HEK293 (cell line): Measurements from ENCODE around the gene TJP3.

Source experiments
- HIC1 ChIP-seq: fragments of 450-650 bp; formaldehyde crosslinking; IDR thresholded peaks from 2 replicates; pipeline ENCODE4 v1.5.1; 2016; ENCODE audit warnings: missing biosample characterization, missing genetic modification characterization
- HOXD13 ChIP-seq: sonication (generic); formaldehyde crosslinking; IDR thresholded peaks from 2 replicates; pipeline ENCODE4 v1.8.0; 2022; ENCODE audit warnings: missing genetic modification reagents, borderline replicate concordance
- IKZF3 ChIP-seq: fragments of 450-650 bp; IDR thresholded peaks from 2 replicates; pipeline ENCODE4 v1.5.0; 2018; ENCODE audit warnings: missing biosample characterization, mild to moderate bottlenecking, missing genetic modification characterization, moderate library complexity
- KLF10 ChIP-seq: fragments of 450-650 bp; IDR thresholded peaks from 2 replicates; pipeline ENCODE4 v1.5.1; 2018; ENCODE audit warnings: missing biosample characterization, mild to moderate bottlenecking, missing genetic modification characterization
- OVOL3 ChIP-seq: fragments of 450-650 bp; formaldehyde crosslinking; IDR thresholded peaks from 2 replicates; pipeline ENCODE4 v1.5.1; 2016; ENCODE audit warnings: missing biosample characterization, missing genetic modification characterization
- PRDM10 ChIP-seq: fragments of 450-650 bp; formaldehyde crosslinking; IDR thresholded peaks from 2 replicates; pipeline ENCODE4 v1.5.1; 2016; ENCODE audit warnings: missing biosample characterization, missing genetic modification characterization
- ZBTB6 ChIP-seq: fragments of 450-650 bp; formaldehyde crosslinking; IDR thresholded peaks from 2 replicates; pipeline ENCODE4 v1.5.1; 2017; ENCODE audit warnings: missing biosample characterization, missing genetic modification characterization
- ZBTB7A ChIP-seq: fragments of 450-650 bp; formaldehyde crosslinking; IDR thresholded peaks from 2 replicates; pipeline ENCODE4 v1.5.1; 2016; ENCODE audit warnings: low read depth, missing biosample characterization, missing genetic modification characterization
- ZFHX2 ChIP-seq: fragments of 450-650 bp; formaldehyde crosslinking; conservative IDR thresholded peaks from 2 replicates; pipeline ENCODE4 v1.5.1; 2016; ENCODE audit warnings: missing biosample characterization, missing genetic modification characterization
- ZFP41 ChIP-seq: fragments of 450-650 bp; formaldehyde crosslinking; IDR thresholded peaks from 2 replicates; pipeline ENCODE4 v1.5.1; 2016; ENCODE audit warnings: missing biosample characterization, missing genetic modification characterization, borderline replicate concordance
- ZNF140 ChIP-seq: fragments of 450-650 bp; formaldehyde crosslinking; IDR thresholded peaks from 2 replicates; pipeline ENCODE4 v1.5.1; 2016; ENCODE audit warnings: missing biosample characterization, missing genetic modification characterization
- ZNF146 ChIP-seq: fragments of 450-650 bp; formaldehyde crosslinking; IDR thresholded peaks from 2 replicates; pipeline ENCODE4 v1.5.1; 2016; ENCODE audit warnings: missing biosample characterization, missing genetic modification characterization
- ZNF335 ChIP-seq: fragments of 450-650 bp; formaldehyde crosslinking; conservative IDR thresholded peaks from 2 replicates; pipeline ENCODE4 v1.5.1; 2016; ENCODE audit warnings: missing biosample characterization, missing genetic modification characterization
- ZNF366 ChIP-seq: fragments of 450-650 bp; formaldehyde crosslinking; conservative IDR thresholded peaks from 2 replicates; pipeline ENCODE4 v1.5.1; 2016; ENCODE audit warnings: missing biosample characterization, missing genetic modification characterization
- ZNF398 ChIP-seq: fragments of 450-650 bp; formaldehyde crosslinking; IDR thresholded peaks from 2 replicates; pipeline ENCODE4 v1.5.1; 2017; ENCODE audit warnings: missing biosample characterization, missing genetic modification characterization
- ZNF513 ChIP-seq: fragments of 450-650 bp; IDR thresholded peaks from 2 replicates; pipeline ENCODE4 v1.5.1; 2018; ENCODE audit warnings: missing biosample characterization, missing genetic modification characterization
- ZNF514 ChIP-seq: fragments of 450-650 bp; formaldehyde crosslinking; IDR thresholded peaks from 2 replicates; pipeline ENCODE4 v1.5.1; 2016; ENCODE audit warnings: missing biosample characterization, missing genetic modification characterization
- ZNF549 ChIP-seq: fragments of 450-650 bp; IDR thresholded peaks from 2 replicates; pipeline ENCODE4 v1.5.1; 2018; ENCODE audit warnings: missing biosample characterization, missing genetic modification characterization, mild to moderate bottlenecking, inconsistent platforms, moderate library complexity
- ZNF561 ChIP-seq: fragments of 450-650 bp; IDR thresholded peaks from 2 replicates; pipeline ENCODE4 v1.5.1; 2018; ENCODE audit warnings: missing biosample characterization, missing genetic modification characterization, borderline replicate concordance
- ZNF571 ChIP-seq: fragments of 450-650 bp; formaldehyde crosslinking; IDR thresholded peaks from 2 replicates; pipeline ENCODE4 v1.5.0; 2017; ENCODE audit warnings: missing biosample characterization, missing genetic modification characterization
- ZNF580 ChIP-seq: fragments of 450-650 bp; formaldehyde crosslinking; IDR thresholded peaks from 2 replicates; pipeline ENCODE4 v1.5.1; 2016; ENCODE audit warnings: missing biosample characterization, missing genetic modification characterization
- ZNF624 ChIP-seq: fragments of 450-650 bp; formaldehyde crosslinking; IDR thresholded peaks from 2 replicates; pipeline ENCODE4 v1.5.1; 2017; ENCODE audit warnings: missing biosample characterization, missing genetic modification characterization
- ZNF692 ChIP-seq: fragments of 450-650 bp; formaldehyde crosslinking; IDR thresholded peaks from 2 replicates; pipeline ENCODE4 v1.5.1; 2016; ENCODE audit warnings: missing biosample characterization, missing genetic modification characterization
- ZNF704 ChIP-seq: fragments of 450-650 bp; formaldehyde crosslinking; IDR thresholded peaks from 2 replicates; pipeline ENCODE4 v1.5.1; 2016; ENCODE audit warnings: missing biosample characterization, missing genetic modification characterization
- ZNF707 ChIP-seq: fragments of 450-650 bp; formaldehyde crosslinking; IDR thresholded peaks from 2 replicates; pipeline ENCODE4 v1.5.1; 2016; ENCODE audit warnings: missing biosample characterization, missing genetic modification characterization

TJP3 gene

GRCh38 chr19:3761382-3762129 lies 53.4 kb downstream of the TJP3 start, which contains the start of gene APBA3 (continued):
- TF ChIP-seq PRDM10 (tag by site-specific recombination), result peak; percentile 96
- TF ChIP-seq ZNF140, result no peak
- 0 out of 2 replicates have a peak, but pooled peaks have one; percentile 23 for TF ChIP-seq ZNF146 (tag by site-specific recombination)
- no peak for TF ChIP-seq ZNF514 (tag by site-specific recombination)
- no peak for TF ChIP-seq ZNF624
- peak; percentile 96 for TF ChIP-seq ZNF335 (tag by site-specific recombination)
- TF ChIP-seq ZBTB6 (tag by site-specific recombination), result peak; percentile 58; the same call in 1 of the 2 replicates
- no peak for TF ChIP-seq ZFP41
- TF ChIP-seq ZNF692 (tag by site-specific recombination), result peak; percentile 84
- peak; percentile 99 for TF ChIP-seq IKZF3 (tag by site-specific recombination)
- TF ChIP-seq HIC1 (tag by site-specific recombination), result no peak
- peak; percentile 32; the same call in 1 of the 2 replicates for TF ChIP-seq KLF10 (tag by site-specific recombination)
- TF ChIP-seq ZNF549 (tag by site-specific recombination), result no peak
- TF ChIP-seq ZNF513 (tag by site-specific recombination), result peak; percentile 27; the same call in 1 of the 2 replicates
- peak; percentile 98 for TF ChIP-seq ZNF561 (tag by site-specific recombination)
- TF ChIP-seq ZBTB7A, result no peak; the same call in 1 of the 2 replicates
- no peak for TF ChIP-seq OVOL3 (tag by site-specific recombination)
- no peak for TF ChIP-seq HOXD13
- TF ChIP-seq ZNF571 (tag by site-specific recombination), result no peak
- no peak for TF ChIP-seq ZNF704 (tag by site-specific recombination)
- no peak for TF ChIP-seq ZNF707
- peak; percentile 98 for TF ChIP-seq ZNF580 (tag by site-specific recombination)
- peak; percentile 59; the same call in 1 of the 2 replicates for TF ChIP-seq ZFHX2 (tag by site-specific recombination)
- TF ChIP-seq ZNF398 (tag by site-specific recombination), result no peak
- TF ChIP-seq ZNF366 (tag by site-specific recombination), result 0 out of 2 replicates have a peak, but pooled peaks have one; percentile 10
